HCT116 (cell line): ENCODE measurements around the gene RBM12. TPM values are rescaled to one million over a fixed set of nuclear protein-coding genes. Genes with fewer than 3 reads are reported as not detected.

ENCODE experiments used
- ATAC-seq: fragments of 200-7000 bp; cut with Tn5 transposase; 2 replicates; pipeline ENCODE4 v1.9.1; 2020; ENCODE audit warnings: mild to moderate bottlenecking, moderate library complexity
- BruUV-seq: library from RNA; stranded (reverse); fragments of 400-500 nt; replicated peaks from 2 replicates; lab custom pipeline; 2021; lab: Mats Ljungman, UMichigan
- CTCF ChIA-PET: fragments of 300-600 bp; sonication (Branson Sonifier 250); formaldehyde crosslinking; loops from one replicate; lab custom pipeline; 2021; ENCODE audit warnings: antibody characterized with exemption; lab: Charles Lee
- POLR2A ChIA-PET: fragments of 300-600, 350-600 bp; sonication (Branson Sonifier 250); formaldehyde crosslinking; loops from one replicate; lab custom pipeline; 2021; ENCODE audit warnings: antibody characterized with exemption; lab: Charles Lee
- RAD21 ChIA-PET, 2 experiments: fragments of 300-600 bp; sonication (Branson Sonifier 250); formaldehyde crosslinking; loops; one replicate each; lab custom pipeline; 2023; ENCODE audit warnings: low total read pairs in 2 of 2; ENCODE audit not compliant: uncharacterized antibody in 2 of 2, unreplicated experiment in 2 of 2, low non-redundant PET in 1 of 2; lab: Charles Lee
- DNase-seq: peaks from one replicate; pipeline ENCODE4 v3.0.0-alpha.2; 2010; ENCODE audit warnings: low read depth, low spot score
- H2AFZ ChIP-seq: fragments of 200-600 bp; shearing (Covaris generic), sonication (generic); 2 replicates; pipeline ENCODE4 v1.6.1; 2017; ENCODE audit warnings: low read depth, mixed run types, mixed read lengths, antibody characterized with exemption, low read length; ENCODE audit not compliant: poor library complexity, severe bottlenecking
- H3K27ac ChIP-seq: 2 replicates; pipeline ENCODE4 v1.5.1; 2012; ENCODE audit warnings: low read depth, low read length
- H3K27me3 ChIP-seq: fragments of 200-600 bp; sonication (generic); 2 replicates; pipeline ENCODE4 v1.6.1; 2016; ENCODE audit warnings: mixed run types, low read length, mixed read lengths; ENCODE audit not compliant: insufficient read depth
- H3K36me3 ChIP-seq, 2 experiments: fragments of 200-500 bp in 1 of 2; fragments of 200-600 bp in 1 of 2; sonication (Bioruptor generic) in 1 of 2; sonication (generic) in 1 of 2; 2 replicates each; pipeline versions ENCODE4 v1.5.1 to v1.6.1; 2014 to 2016; ENCODE audit warnings: low read length in 2 of 2, inconsistent platforms in 1 of 2, mixed read lengths in 1 of 2, mixed run types in 1 of 2; ENCODE audit not compliant: insufficient read depth in 2 of 2, control insufficient read depth in 1 of 2
- H3K4me1 ChIP-seq, 2 experiments: fragments of 200-600 bp in 1 of 2; sonication (generic) in 1 of 2; 2 replicates each; pipeline versions ENCODE4 v1.5.1 to v1.6.1; 2012 to 2017; ENCODE audit warnings: low read length in 2 of 2, inconsistent platforms in 1 of 2, mild to moderate bottlenecking in 1 of 2, mixed read lengths in 1 of 2, mixed run types in 1 of 2, moderate library complexity in 1 of 2; ENCODE audit not compliant: insufficient read depth in 2 of 2, control insufficient read depth in 1 of 2
- H3K4me2 ChIP-seq: fragments of 200-600 bp; sonication (generic); 2 replicates; pipeline ENCODE4 v1.6.1; 2017; ENCODE audit warnings: mixed run types, low read length, mixed read lengths
- H3K4me3 ChIP-seq, 2 experiments: fragments of 200-600 bp in 1 of 2; sonication (generic) in 1 of 2; replicated peaks in 1 of 2; 2 replicates each; pipeline ENCODE4 v1.5.1; 2011 to 2016; ENCODE audit warnings: low read length in 2 of 2, control low read depth in 1 of 2, low read depth in 1 of 2, mild to moderate bottlenecking in 1 of 2, mixed read lengths in 1 of 2, mixed run types in 1 of 2
- H3K79me2 ChIP-seq: fragments of 200-600 bp; sonication (generic); 2 replicates; pipeline ENCODE4 v1.6.1; 2017; ENCODE audit warnings: mild to moderate bottlenecking, mixed run types, low read length, moderate library complexity, mixed read lengths; ENCODE audit not compliant: insufficient read depth
- H3K9ac ChIP-seq: fragments of 200-600 bp; sonication (generic); 2 replicates; pipeline ENCODE4 v1.6.1; 2016; ENCODE audit warnings: low read length, mixed read lengths
- H3K9me2 ChIP-seq: fragments of 200-600 bp; sonication (generic), shearing (Covaris generic); 2 replicates; pipeline ENCODE4 v1.6.1; 2017; ENCODE audit warnings: mixed run types, mild to moderate bottlenecking, moderate library complexity; ENCODE audit not compliant: insufficient read depth
- H3K9me3 ChIP-seq, 2 experiments: fragments of 200-500 bp in 1 of 2; fragments of 200-600 bp in 1 of 2; sonication (Bioruptor generic) in 1 of 2; sonication (generic) in 1 of 2; 2 replicates each; pipeline ENCODE4 v1.6.1; 2014 to 2017; ENCODE audit warnings: low read length in 2 of 2, mixed read lengths in 2 of 2, inconsistent platforms in 1 of 2, low read depth in 1 of 2, mild to moderate bottlenecking in 1 of 2, mixed run types in 1 of 2, moderate library complexity in 1 of 2; ENCODE audit not compliant: control insufficient read depth in 1 of 2, insufficient read depth in 1 of 2
- H4K20me1 ChIP-seq: fragments of 200-600 bp; sonication (generic), shearing (Covaris generic); 2 replicates; pipeline ENCODE4 v1.6.1; 2017; ENCODE audit warnings: mixed run types, mild to moderate bottlenecking, moderate library complexity; ENCODE audit not compliant: insufficient read depth
- ATF3 ChIP-seq: IDR thresholded peaks from 2 replicates; pipeline ENCODE4 v1.6.1; 2012
- CEBPB ChIP-seq: IDR thresholded peaks from 2 replicates; pipeline ENCODE4 v1.6.1; 2012; ENCODE audit warnings: low read depth
- EGR1 ChIP-seq: IDR thresholded peaks from 2 replicates; pipeline ENCODE4 v1.6.1; 2012; ENCODE audit warnings: low read depth
- ELF1 ChIP-seq: IDR thresholded peaks from 2 replicates; pipeline ENCODE4 v1.6.1; 2012; ENCODE audit warnings: low read depth, borderline replicate concordance
- EZH2 ChIP-seq: fragments of 200-600 bp; sonication (generic); IDR thresholded peaks from 2 replicates; pipeline ENCODE4 v1.6.1; 2017; ENCODE audit warnings: antibody characterized with exemption, mixed run types
- EZH2phosphoT487 ChIP-seq: fragments of 200-600 bp; IDR thresholded peaks from 2 replicates; pipeline ENCODE4 v1.6.1; 2018; ENCODE audit warnings: antibody characterized with exemption, borderline replicate concordance
- FOSL1 ChIP-seq: IDR thresholded peaks from 2 replicates; pipeline ENCODE4 v1.6.1; 2012; ENCODE audit warnings: low read depth
- JUND ChIP-seq: IDR thresholded peaks from 2 replicates; pipeline ENCODE4 v1.6.1; 2012
- POLR2A ChIP-seq: IDR thresholded peaks from 2 replicates; pipeline ENCODE4 v1.7.0; 2011; ENCODE audit warnings: borderline replicate concordance; ENCODE audit not compliant: insufficient read depth, insufficient read length; ENCODE audit errors: extremely low read depth
- POLR2AphosphoS5 ChIP-seq: IDR thresholded peaks from 2 replicates; pipeline ENCODE4 v1.6.1; 2011; ENCODE audit warnings: mild to moderate bottlenecking, low read depth, low read length, moderate library complexity
- RAD21 ChIP-seq: IDR thresholded peaks from 2 replicates; pipeline ENCODE4 v1.6.1; 2012; ENCODE audit warnings: low read depth, mild to moderate bottlenecking
- SIN3A ChIP-seq: IDR thresholded peaks from 2 replicates; pipeline ENCODE4 v1.6.1; 2012; ENCODE audit warnings: low read depth
- SP1 ChIP-seq: IDR thresholded peaks from 2 replicates; pipeline ENCODE4 v1.6.1; 2012; ENCODE audit warnings: low read depth
- SRF ChIP-seq: IDR thresholded peaks from 2 replicates; pipeline ENCODE4 v1.6.1; 2012; ENCODE audit warnings: low read depth
- YY1 ChIP-seq: IDR thresholded peaks from 2 replicates; pipeline ENCODE4 v1.6.1; 2011; ENCODE audit warnings: low read length, low read depth, moderate library complexity, mild to moderate bottlenecking; ENCODE audit not compliant: insufficient replicate concordance; ENCODE audit errors: extremely low read depth
- ZFX ChIP-seq: fragments of 450-650 bp; IDR thresholded peaks from 2 replicates; pipeline ENCODE4 v1.6.1; 2017
- ZNF274 ChIP-seq: fragments of 200-500 bp; sonication (Bioruptor generic); IDR thresholded peaks from 2 replicates; pipeline ENCODE4 v1.6.1; 2014; ENCODE audit warnings: mild to moderate bottlenecking, low read depth, low read length, inconsistent platforms
- intact Hi-C: fragments of 100-400 bp; cut with micrococcal nuclease; formaldehyde crosslinking; loops from 2 replicates; pipeline ENCODE4 v1.10.0; 2022
- total RNA-seq: library from RNA; stranded (reverse); gene quantifications from one replicate; pipeline ENCODE4 v1.2.1, GENCODE V29; 2021; ENCODE audit not compliant: unreplicated experiment

RBM12 gene
- total RNA-seq, 1 experiment from 2014 or later: 110 TPM

- ChIA-PET POLR2A (no interaction called here), CTCF (no interaction called here), RAD21 (no interaction called here)
- Histone ChIP-seq H3K36me3 (peaks cover 14 to 54% of the 10 kb centered on the region in 2 experiments), H4K20me1 (peaks cover 63% of the 10 kb centered on the region), H3K9ac (no peak overlapping the region), H3K27me3 (no peaks in the 10 kb centered on the region), H3K4me3 (no peak overlapping the region), H3K79me2 (peaks cover 96% of the 10 kb centered on the region), H3K4me2 (no peak overlapping the region), H3K9me2 (no peaks in the 10 kb centered on the region), H3K4me1 (no peaks in the 10 kb centered on the region), H3K9me3 (no peaks in the 10 kb centered on the region), H3K27ac (no peak overlapping the region), H2AFZ (no peak overlapping the region)
- DNase-seq (no peak), ATAC-seq (no peak)
- intact Hi-C loops: no loop called here
- no TSS peak for BruUV-seq
- TF ChIP-seq ATF3: no peak
- TF ChIP-seq EZH2phosphoT487: no peak
- TF ChIP-seq CEBPB: no peak
- TF ChIP-seq POLR2AphosphoS5: no peak
- TF ChIP-seq JUND: no peak
- no peak for TF ChIP-seq SP1
- no peak for TF ChIP-seq EZH2
- TF ChIP-seq ELF1: no peak
- no peak for TF ChIP-seq RAD21
- no peak for TF ChIP-seq ZFX
- TF ChIP-seq SRF: no peak
- no peak for TF ChIP-seq YY1
- TF ChIP-seq SIN3A: no peak
- no peak for TF ChIP-seq ZNF274
- TF ChIP-seq FOSL1: no peak
- no peak for TF ChIP-seq POLR2A
- TF ChIP-seq EGR1: no peak
Observed at GRCh38 chr20:35650632-35651031, 14.1 kb downstream of the RBM12 start.
